HG03045 (cell line): ENCODE results near the gene TCEA3.

Experiments
- ATAC-seq: cut with Tn5 transposase; IDR thresholded peaks from one replicate; pipeline ENCODE4 v1.9.1; 2021; ENCODE audit warnings: mild to moderate bottlenecking, moderate library complexity; ENCODE audit not compliant: unreplicated experiment

The TCEA3 gene

GRCh38 chr1:23422241-23422877 lies 2.2 kb downstream of the TCEA3 start:
- no peak for ATAC-seq

- ATAC-seq = no peak
Observed at GRCh38 chr1:23421753-23422240, 2.8 kb downstream of the TCEA3 start.

GRCh38 chr1:23421343-23421742 lies 3.2 kb downstream of the TCEA3 start:
- ATAC-seq = no peak

GRCh38 chr1:23420778-23421177 lies 3.8 kb downstream of the TCEA3 start:
- no peak for ATAC-seq

GRCh38 chr1:23419180-23419579 lies 5.4 kb downstream of the TCEA3 start:
- ATAC-seq = no peak

- ATAC-seq = no peak
Observed at GRCh38 chr1:23417570-23417969, 7.0 kb downstream of the TCEA3 start.

GRCh38 chr1:23416964-23417363 lies 7.6 kb downstream of the TCEA3 start:
- ATAC-seq = no peak

- no peak for ATAC-seq
Observed at GRCh38 chr1:23408797-23409290, 15.7 kb downstream of the TCEA3 start.

GRCh38 chr1:23407016-23407630 lies 17.4 kb downstream of the TCEA3 start:
- no peak for ATAC-seq

GRCh38 chr1:23405946-23406345 lies 18.6 kb downstream of the TCEA3 start:
- ATAC-seq = no peak

GRCh38 chr1:23403735-23404486 lies 20.6 kb downstream of the TCEA3 start:
- ATAC-seq = no peak

GRCh38 chr1:23403355-23403734 lies 21.2 kb downstream of the TCEA3 start:
- ATAC-seq = no peak

GRCh38 chr1:23403038-23403336 lies 21.6 kb downstream of the TCEA3 start:
- no peak for ATAC-seq

GRCh38 chr1:23402286-23403037 lies 22.1 kb downstream of the TCEA3 start:
- ATAC-seq = no peak

- ATAC-seq = no peak
Observed at GRCh38 chr1:23401313-23401712, 23.2 kb downstream of the TCEA3 start.

- no peak for ATAC-seq
Observed at GRCh38 chr1:23400324-23401114, 24.0 kb downstream of the TCEA3 start.

- no peak for ATAC-seq
Observed at GRCh38 chr1:23399229-23399628, 25.3 kb downstream of the TCEA3 start.

- no peak for ATAC-seq
Observed at GRCh38 chr1:23397908-23398307, 26.6 kb downstream of the TCEA3 start.

GRCh38 chr1:23396380-23396779 lies 28.2 kb downstream of the TCEA3 start:
- no peak for ATAC-seq

- no peak for ATAC-seq
Observed at GRCh38 chr1:23395849-23396248, 28.7 kb downstream of the TCEA3 start.
